Fibroblast of mammary gland (primary cell): ENCODE data around the gene PRDM16.

Source experiments
- DNase-seq: peaks from one replicate; pipeline ENCODE4 v3.0.0-alpha.2; 2010; ENCODE audit warnings: low read depth
- H3K4me3 ChIP-seq: 2 replicates; pipeline ENCODE4 v1.5.1; 2011; ENCODE audit warnings: low read depth, mild to moderate bottlenecking, low read length, moderate library complexity; ENCODE audit not compliant: control insufficient read depth
- TF ChIP-seq, protein P1 (sequence below): conservative IDR thresholded peaks from 2 replicates; pipeline ENCODE4 v1.5.1; 2011; ENCODE audit warnings: low read depth, low read length, inconsistent platforms; ENCODE audit not compliant: control insufficient read depth, insufficient read depth

The PRDM16 gene

DNA sequence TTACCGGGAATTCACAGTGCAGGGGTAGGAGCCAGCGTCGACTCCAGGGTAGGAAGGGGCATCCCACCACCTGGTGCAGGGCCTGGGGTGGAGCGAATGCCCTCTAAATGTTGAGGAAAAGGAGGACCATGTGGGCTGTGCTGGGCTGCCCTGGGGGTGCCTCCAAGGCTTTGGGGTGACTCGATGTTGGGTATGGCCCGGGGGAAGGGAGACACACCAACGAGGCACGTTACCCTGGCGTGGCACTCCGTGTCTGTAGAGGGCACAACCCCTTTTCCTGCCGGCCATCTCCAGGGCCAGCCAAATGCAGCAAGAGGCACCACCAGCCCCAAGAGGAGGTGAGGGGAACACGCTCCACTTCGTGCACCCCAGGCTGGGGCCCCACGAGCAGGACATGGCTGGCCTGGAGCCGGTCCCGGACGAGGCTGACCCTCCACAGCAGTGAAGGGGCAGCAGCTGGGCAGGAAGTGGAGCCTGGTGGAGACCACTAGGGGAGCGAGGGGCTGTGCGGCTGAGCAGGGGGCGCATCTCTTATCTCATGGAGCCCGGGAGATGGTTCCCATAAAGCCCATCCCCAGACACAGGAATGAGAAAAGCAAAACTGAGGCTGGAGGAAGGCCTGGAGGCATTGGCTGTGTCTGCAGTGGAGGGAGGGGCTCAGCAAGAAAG lies 36.5 kb upstream of the PRDM16 start:
- TF ChIP-seq, protein P1, sequence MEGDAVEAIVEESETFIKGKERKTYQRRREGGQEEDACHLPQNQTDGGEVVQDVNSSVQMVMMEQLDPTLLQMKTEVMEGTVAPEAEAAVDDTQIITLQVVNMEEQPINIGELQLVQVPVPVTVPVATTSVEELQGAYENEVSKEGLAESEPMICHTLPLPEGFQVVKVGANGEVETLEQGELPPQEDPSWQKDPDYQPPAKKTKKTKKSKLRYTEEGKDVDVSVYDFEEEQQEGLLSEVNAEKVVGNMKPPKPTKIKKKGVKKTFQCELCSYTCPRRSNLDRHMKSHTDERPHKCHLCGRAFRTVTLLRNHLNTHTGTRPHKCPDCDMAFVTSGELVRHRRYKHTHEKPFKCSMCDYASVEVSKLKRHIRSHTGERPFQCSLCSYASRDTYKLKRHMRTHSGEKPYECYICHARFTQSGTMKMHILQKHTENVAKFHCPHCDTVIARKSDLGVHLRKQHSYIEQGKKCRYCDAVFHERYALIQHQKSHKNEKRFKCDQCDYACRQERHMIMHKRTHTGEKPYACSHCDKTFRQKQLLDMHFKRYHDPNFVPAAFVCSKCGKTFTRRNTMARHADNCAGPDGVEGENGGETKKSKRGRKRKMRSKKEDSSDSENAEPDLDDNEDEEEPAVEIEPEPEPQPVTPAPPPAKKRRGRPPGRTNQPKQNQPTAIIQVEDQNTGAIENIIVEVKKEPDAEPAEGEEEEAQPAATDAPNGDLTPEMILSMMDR = no peak
- H3K4me3 ChIP-seq = no peak overlapping the region
- no peak for DNase-seq

DNA sequence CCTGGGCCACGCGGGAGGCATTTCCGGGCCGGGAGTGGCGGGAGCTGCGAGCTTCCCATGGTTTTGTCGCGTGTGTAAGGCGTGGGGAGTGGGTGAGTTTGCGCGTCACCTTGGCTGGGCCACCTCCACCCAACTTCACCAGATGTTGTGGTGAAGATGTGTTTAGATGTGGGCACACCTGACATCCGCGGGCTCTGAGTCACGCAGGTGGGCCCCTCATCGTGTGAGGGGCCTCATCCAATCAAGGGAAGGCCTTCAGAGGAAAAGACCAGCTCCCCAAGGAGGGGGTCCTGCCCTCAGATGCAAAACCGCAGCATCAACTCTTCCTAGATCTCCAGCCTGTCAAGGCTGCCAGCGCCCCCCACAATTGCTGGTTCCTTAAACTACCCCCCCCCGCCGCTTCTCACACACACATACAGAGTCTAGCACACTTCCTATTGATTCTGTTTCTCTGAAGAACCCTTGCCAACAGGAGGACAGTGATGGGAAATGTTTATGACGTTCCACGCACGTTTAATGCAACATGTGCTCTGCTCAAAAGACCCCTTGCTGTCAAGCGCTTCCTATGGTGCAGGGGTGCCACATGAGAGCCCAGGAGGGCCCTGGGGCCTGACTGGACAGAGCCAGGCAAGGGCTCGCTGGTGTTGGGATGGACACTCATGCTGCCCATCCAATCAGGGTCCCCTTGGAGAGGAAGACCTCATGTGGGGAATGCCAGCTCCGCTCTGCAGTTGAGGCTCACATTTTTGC lies 35.8 kb upstream of the PRDM16 start:
- TF ChIP-seq, protein P1 = no peak
- no peak overlapping the region for H3K4me3 ChIP-seq
- no peak for DNase-seq

DNA sequence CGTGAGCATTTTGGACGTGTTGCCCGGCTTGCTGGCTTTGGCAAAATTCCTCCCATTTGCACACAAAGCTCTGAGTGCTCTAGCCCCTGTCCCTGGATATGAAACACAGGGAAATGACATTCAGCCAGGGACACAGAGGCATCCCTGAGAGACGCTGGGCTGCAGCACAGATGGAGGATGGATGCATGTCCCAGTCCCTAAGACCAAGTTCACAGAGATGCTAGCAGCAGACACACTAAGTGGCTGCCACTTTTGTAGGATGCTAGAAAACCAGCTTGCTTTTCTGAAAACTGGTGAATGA lies 35.3 kb upstream of the PRDM16 start:
- TF ChIP-seq, protein P1 = no peak
- no peak for DNase-seq

DNA sequence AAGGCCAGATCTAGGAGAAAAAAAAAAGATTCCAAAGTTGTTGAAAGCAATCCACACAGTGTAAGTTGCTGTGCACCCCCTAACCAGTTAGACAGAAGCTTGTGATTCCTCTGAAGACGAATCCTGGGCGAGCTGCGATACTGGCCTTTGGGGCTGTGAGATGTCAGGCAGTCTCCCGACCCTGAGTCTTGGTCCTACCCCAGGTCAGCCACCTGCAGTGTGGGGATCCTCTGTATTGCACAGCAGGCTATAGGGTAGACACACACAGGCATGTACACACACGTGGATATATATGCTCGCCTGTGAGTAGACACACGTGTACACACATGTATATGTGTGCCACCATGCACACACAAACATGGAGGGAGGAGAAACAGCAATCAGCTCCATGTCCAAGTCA lies 34.8 kb upstream of the PRDM16 start:
- no peak for DNase-seq
- no peak overlapping the region for H3K4me3 ChIP-seq
- TF ChIP-seq, protein P1 = no peak

More for the DNA sequence above, 35.3 kb upstream of the PRDM16 start:
- no peak overlapping the region for H3K4me3 ChIP-seq

DNA sequence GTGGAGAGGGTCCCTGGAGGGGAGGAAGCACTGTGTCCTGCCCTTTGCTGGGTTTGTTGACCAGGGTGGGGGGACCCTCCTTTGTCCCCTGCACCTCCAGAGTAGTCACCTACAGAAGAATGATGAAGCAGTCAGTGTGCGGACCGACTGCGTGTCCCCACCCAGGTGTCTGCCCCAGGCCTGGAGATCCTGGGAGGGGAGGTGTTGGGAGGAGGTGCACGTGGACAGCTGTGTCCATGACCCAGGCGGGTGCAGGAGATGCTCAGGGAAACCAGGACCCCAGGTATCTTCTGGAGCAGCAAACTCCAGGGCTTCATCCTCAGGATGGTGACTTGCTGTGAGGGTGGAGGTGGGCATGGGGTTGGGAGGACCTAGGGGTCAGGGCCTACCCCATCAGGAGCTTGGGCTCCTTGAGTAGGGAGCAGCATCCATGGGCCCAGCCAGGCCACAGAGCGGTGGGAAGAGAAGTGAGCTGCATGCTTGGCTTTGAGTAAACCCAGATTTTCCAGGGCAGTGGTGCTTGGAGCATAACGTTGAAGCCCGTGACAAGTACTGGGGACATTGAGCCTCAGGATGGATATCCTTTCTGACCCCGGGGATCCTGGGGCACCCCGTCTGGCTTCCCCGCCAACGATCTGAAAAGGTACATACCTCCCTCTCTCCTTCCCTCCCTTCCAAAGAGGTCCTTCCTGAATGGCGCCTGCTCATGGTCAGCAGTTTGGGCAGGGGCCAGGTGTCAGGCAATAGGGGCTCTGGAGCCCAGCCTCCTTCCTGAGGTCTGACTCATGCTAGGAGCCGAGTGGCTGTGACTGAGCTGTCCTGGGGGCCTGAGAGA lies 34.1 kb upstream of the PRDM16 start:
- TF ChIP-seq, protein P1 = no peak
- H3K4me3 ChIP-seq = no peak overlapping the region
- no peak for DNase-seq

DNA sequence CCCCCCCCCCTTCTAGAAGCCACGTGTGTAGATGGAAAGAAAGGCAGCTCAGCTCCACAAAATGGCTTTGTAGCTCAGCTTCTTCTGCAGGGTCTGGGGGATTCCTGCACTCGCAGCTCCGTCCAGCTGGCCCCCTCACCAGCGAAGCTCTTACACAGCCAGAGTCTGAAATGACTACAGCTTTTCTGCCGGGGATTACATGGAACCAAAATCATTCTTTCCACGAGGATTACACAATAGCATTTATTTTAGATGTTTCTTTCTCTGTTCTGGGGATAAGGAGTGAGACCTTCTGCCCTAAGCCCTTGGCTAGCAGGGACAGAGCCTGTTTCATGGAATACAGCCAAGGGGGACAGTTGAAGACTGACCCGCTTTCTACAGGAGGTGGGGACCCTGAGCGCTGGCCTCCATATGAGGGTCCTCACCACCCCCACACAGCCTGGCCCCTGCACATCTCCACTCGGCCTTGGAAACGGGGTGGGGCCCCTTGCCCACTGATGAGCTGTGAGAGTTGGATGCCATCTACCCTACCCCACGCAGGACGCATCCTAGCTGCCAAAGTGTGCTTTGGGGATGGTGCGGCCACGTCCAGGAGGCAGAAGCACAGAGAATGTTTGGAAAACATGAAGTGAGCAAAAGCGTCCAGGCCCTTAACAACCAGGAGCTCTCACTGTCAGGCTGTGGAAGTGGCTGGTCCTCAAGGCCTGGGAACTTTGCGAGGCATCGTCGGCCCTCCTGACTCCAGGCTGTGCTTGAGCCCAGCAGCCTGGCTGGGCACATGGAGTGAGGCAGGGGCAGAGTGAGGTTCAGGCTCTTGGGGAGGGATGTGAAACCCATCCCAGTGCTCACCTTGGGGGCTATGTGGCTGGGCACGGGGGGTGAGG lies 33.2 kb upstream of the PRDM16 start:
- no peak for DNase-seq
- TF ChIP-seq, protein P1 = no peak
- H3K4me3 ChIP-seq = no peak overlapping the region
